GM23338 (cell line): ENCODE data around the gene NTNG2. TPM values are rescaled to one million over a fixed set of nuclear protein-coding genes. Genes with fewer than 3 reads are reported as not detected.
A peak's percentile ranks its signal among the peaks of the same experiment; 100 is the strongest.

Experiments used
- ATAC-seq: fragments of 200-7000 bp; cut with Tn5 transposase; 3 replicates; pipeline ENCODE4 v1.9.1; 2020
- DNase-seq: peaks from one replicate; pipeline ENCODE4 v3.0.0-alpha.2; 2015; ENCODE audit warnings: low spot score
- H2AFZ ChIP-seq: fragments of 200-600 bp; sonication (generic); 2 replicates; pipeline ENCODE4 v1.8.0; 2016; ENCODE audit warnings: antibody characterized with exemption, mild to moderate bottlenecking, moderate library complexity
- H3F3A ChIP-seq: fragments of 200-600 bp; sonication (generic); replicated peaks from 2 replicates; pipeline ENCODE4 v1.8.0; 2017; ENCODE audit warnings: antibody characterized with exemption, mixed run types, low read depth
- H3K27ac ChIP-seq: fragments of 200-600 bp; sonication (generic); 2 replicates; pipeline ENCODE4 v1.6.1; 2016; ENCODE audit warnings: low read depth
- H3K27me3 ChIP-seq: fragments of 200-600 bp; sonication (generic); 2 replicates; pipeline ENCODE4 v1.8.0; 2016; ENCODE audit warnings: mild to moderate bottlenecking, mixed run types, moderate library complexity; ENCODE audit not compliant: insufficient read depth
- H3K36me3 ChIP-seq: fragments of 200-600 bp; sonication (generic); 2 replicates; pipeline ENCODE4 v1.8.0; 2016; ENCODE audit warnings: mild to moderate bottlenecking; ENCODE audit not compliant: insufficient read depth
- H3K4me1 ChIP-seq: fragments of 200-600 bp; sonication (generic); 2 replicates; pipeline ENCODE4 v1.8.0; 2016; ENCODE audit warnings: mild to moderate bottlenecking, moderate library complexity; ENCODE audit not compliant: insufficient read depth
- H3K4me2 ChIP-seq: fragments of 200-600 bp; sonication (generic); 2 replicates; pipeline ENCODE4 v1.7.1; 2017; ENCODE audit warnings: mixed run types
- H3K4me3 ChIP-seq: fragments of 200-600 bp; sonication (generic); 2 replicates; pipeline ENCODE4 v1.6.1; 2016; ENCODE audit warnings: mixed run types
- H3K79me2 ChIP-seq: fragments of 200-600 bp; sonication (generic); replicated peaks from 2 replicates; pipeline ENCODE4 v1.8.0; 2017; ENCODE audit warnings: mild to moderate bottlenecking; ENCODE audit not compliant: insufficient read depth
- H3K9me2 ChIP-seq: fragments of 200-600 bp; sonication (generic); 2 replicates; pipeline ENCODE4 v1.8.0; 2017; ENCODE audit not compliant: insufficient read depth
- H4K20me1 ChIP-seq: fragments of 200-600 bp; sonication (generic); replicated peaks from 2 replicates; pipeline ENCODE4 v1.8.0; 2017; ENCODE audit warnings: mild to moderate bottlenecking; ENCODE audit not compliant: insufficient read depth
- H3K27ac Mint-ChIP-seq: 2 replicates; pipeline ENCODE4 v1.8.0; 2020; ENCODE audit warnings: inconsistent platforms, mild to moderate bottlenecking, moderate library complexity, mixed read lengths
- H3K27me3 Mint-ChIP-seq: 3 replicates; pipeline ENCODE4 v1.8.0; 2022; ENCODE audit warnings: low read depth, mild to moderate bottlenecking, moderate library complexity, mixed read lengths, inconsistent platforms; ENCODE audit not compliant: insufficient read depth, poor library complexity
- H3K36me3 Mint-ChIP-seq: 3 replicates; pipeline ENCODE4 v1.8.0; 2021; ENCODE audit warnings: low read depth, mild to moderate bottlenecking, inconsistent platforms, moderate library complexity, mixed read lengths
- H3K4me1 Mint-ChIP-seq: 3 replicates; pipeline ENCODE4 v1.8.0; 2020; ENCODE audit warnings: mild to moderate bottlenecking, inconsistent platforms, mixed read lengths
- H3K4me3 Mint-ChIP-seq: 3 replicates; pipeline ENCODE4 v1.8.0; 2021; ENCODE audit warnings: moderate library complexity, mild to moderate bottlenecking, inconsistent platforms, mixed read lengths
- H3K9me3 Mint-ChIP-seq: 3 replicates; pipeline ENCODE4 v1.8.0; 2020; ENCODE audit warnings: moderate library complexity, mild to moderate bottlenecking, inconsistent platforms, mixed read lengths
- CREB1 ChIP-seq: fragments of 250-450 bp; sonication (Bioruptor Pico); IDR thresholded peaks from 2 replicates; pipeline ENCODE4 v1.5.0; 2020; ENCODE audit warnings: low read depth, mild to moderate bottlenecking, moderate library complexity
- EZH2phosphoT487 ChIP-seq: fragments of 200-600 bp; sonication (generic); IDR thresholded peaks from one replicate; pipeline ENCODE4 v1.8.1; 2018; ENCODE audit warnings: antibody characterized with exemption; ENCODE audit not compliant: unreplicated experiment
- JUNB ChIP-seq: IDR thresholded peaks from one replicate; pipeline ENCODE4 v1.6.1; 2016; ENCODE audit warnings: antibody characterized with exemption; ENCODE audit not compliant: unreplicated experiment
- NANOG ChIP-seq: IDR thresholded peaks from 2 replicates; pipeline ENCODE4 v1.6.1; 2016; ENCODE audit warnings: antibody characterized with exemption, borderline replicate concordance
- POLR2AphosphoS5 ChIP-seq: IDR thresholded peaks from 2 replicates; pipeline ENCODE4 v1.6.1; 2016; ENCODE audit warnings: antibody characterized with exemption, low read depth
- REST ChIP-seq: IDR thresholded peaks from one replicate; pipeline ENCODE4 v1.6.1; 2018; ENCODE audit warnings: antibody characterized with exemption; ENCODE audit not compliant: unreplicated experiment
- ZNF114 ChIP-seq: fragments of 250-450 bp; sonication (Bioruptor Pico); IDR thresholded peaks from 2 replicates; pipeline ENCODE4 v1.5.0; 2020; ENCODE audit warnings: mild to moderate bottlenecking, moderate library complexity
- ZNF331 ChIP-seq: fragments of 250-450 bp; sonication (Bioruptor Pico); IDR thresholded peaks from 2 replicates; pipeline ENCODE4 v1.5.0; 2020; ENCODE audit warnings: low read depth, mild to moderate bottlenecking, moderate library complexity
- polyA plus RNA-seq: library from polyadenylated mRNA; unstranded; fragments of >200 nt; fragmentation: Nextera tagmentation; extraction: Ambion mirVana; gene quantifications from 2 replicates; pipeline ENCODE4 v1.2.1, GENCODE V29; 2016
- total RNA-seq: library from RNA; depleted of rRNA; stranded (reverse); fragments of >200 nt; shearing (Covaris generic); gene quantifications from 2 replicates; pipeline ENCODE4 v1.2.3, GENCODE V29; 2014
- TF ChIP-seq, protein P1 (sequence below), 2 experiments: fragments of 200-600 bp in 1 of 2; sonication (generic) in 1 of 2; conservative IDR thresholded peaks; 2 replicates each; pipeline versions ENCODE4 v1.5.1 to v1.6.1; 2016 to 2017; ENCODE audit warnings: antibody characterized with exemption in 2 of 2, low read depth in 2 of 2, mild to moderate bottlenecking in 2 of 2, moderate library complexity in 1 of 2

Gene NTNG2
- total and polyA plus RNA-seq, 2 experiments from 2014 or later = 0.99 to 1.7 TPM

DNA sequence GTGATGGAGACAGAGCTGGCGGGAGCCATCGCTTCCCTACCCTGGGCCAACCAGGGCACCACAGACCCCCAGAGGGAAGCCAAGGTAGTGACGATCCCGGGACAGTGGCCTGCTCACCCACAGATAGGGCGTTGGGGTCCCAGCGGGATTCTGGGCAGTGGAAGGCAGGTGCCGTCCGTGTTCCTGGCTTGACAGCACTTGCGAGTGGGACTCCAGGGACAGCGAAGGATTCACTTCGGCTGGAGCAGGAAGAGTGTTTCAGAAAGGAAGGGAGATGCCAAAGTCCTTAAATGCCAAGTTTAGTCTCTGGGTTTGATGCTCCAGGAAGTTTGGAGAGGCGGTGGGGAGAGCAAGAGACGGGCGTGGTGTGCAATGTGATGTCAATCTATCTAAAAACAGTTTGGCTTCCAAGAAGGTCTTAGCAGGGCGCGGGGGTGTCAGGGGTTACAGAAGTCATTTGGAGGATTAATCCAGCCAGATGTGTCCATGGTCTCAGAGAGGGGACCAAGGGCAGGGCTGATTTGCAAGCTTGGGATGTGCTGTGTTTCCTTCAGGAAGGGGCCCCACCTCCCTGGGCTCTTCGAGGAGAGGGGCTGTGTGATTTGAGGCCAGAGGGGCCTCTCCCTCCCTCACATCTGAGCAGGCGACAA lies 74.9 kb downstream of the NTNG2 start:
- peaks cover 6% of the 10 kb centered on the region; the same call in 1 of the 2 replicates for H3K4me1 ChIP-seq
- H3K36me3 Mint-ChIP-seq = no peaks in the 10 kb centered on the region
- H3K4me3 ChIP-seq = no peak overlapping the region
- H3F3A ChIP-seq = 0 out of 2 replicates have a peak, but pooled peaks cover 4% of the 10 kb centered on the region
- no peak overlapping the region for H3K4me2 ChIP-seq
- H3K9me2 ChIP-seq = no peaks in the 10 kb centered on the region
- H4K20me1 ChIP-seq = no peaks in the 10 kb centered on the region
- no peaks in the 10 kb centered on the region for H3K36me3 ChIP-seq
- no peak for ATAC-seq
- no peak overlapping the region for H2AFZ ChIP-seq
- H3K4me1 Mint-ChIP-seq = peaks cover 10% of the 10 kb centered on the region; the same call in 2 of the 3 replicates
- DNase-seq = no peak
- no peaks in the 10 kb centered on the region for H3K79me2 ChIP-seq
- peaks cover 28% of the 10 kb centered on the region for H3K27me3 Mint-ChIP-seq
- no peak for TF ChIP-seq ZNF331 (CRISPR knock-in tag)
- TF ChIP-seq, protein P1, sequence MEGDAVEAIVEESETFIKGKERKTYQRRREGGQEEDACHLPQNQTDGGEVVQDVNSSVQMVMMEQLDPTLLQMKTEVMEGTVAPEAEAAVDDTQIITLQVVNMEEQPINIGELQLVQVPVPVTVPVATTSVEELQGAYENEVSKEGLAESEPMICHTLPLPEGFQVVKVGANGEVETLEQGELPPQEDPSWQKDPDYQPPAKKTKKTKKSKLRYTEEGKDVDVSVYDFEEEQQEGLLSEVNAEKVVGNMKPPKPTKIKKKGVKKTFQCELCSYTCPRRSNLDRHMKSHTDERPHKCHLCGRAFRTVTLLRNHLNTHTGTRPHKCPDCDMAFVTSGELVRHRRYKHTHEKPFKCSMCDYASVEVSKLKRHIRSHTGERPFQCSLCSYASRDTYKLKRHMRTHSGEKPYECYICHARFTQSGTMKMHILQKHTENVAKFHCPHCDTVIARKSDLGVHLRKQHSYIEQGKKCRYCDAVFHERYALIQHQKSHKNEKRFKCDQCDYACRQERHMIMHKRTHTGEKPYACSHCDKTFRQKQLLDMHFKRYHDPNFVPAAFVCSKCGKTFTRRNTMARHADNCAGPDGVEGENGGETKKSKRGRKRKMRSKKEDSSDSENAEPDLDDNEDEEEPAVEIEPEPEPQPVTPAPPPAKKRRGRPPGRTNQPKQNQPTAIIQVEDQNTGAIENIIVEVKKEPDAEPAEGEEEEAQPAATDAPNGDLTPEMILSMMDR (conservative IDR thresholded peaks at IDR 0.05; ENCODE audit: low read depth in 2 of 2) = peak in 1 of 2 experiments; percentile 7; a peak in 1 of 4 replicates
- H3K4me3 Mint-ChIP-seq = no peak overlapping the region
- H3K27ac Mint-ChIP-seq = no peak overlapping the region
- no peaks in the 10 kb centered on the region for H3K27me3 ChIP-seq
- no peak overlapping the region for H3K27ac ChIP-seq
- H3K9me3 Mint-ChIP-seq = no peaks in the 10 kb centered on the region

GRCh38 chr9:132237481-132237880 lies 75.6 kb downstream of the NTNG2 start:
- Mint-ChIP-seq H3K27me3 (peaks cover 31% of the 10 kb centered on the region), H3K36me3 (no peaks in the 10 kb centered on the region), H3K9me3 (no peaks in the 10 kb centered on the region), H3K4me1 (peaks cover 10% of the 10 kb centered on the region; the same call in 2 of the 3 replicates), H3K27ac (no peak overlapping the region), H3K4me3 (no peak overlapping the region)
- Histone ChIP-seq H3K36me3 (no peaks in the 10 kb centered on the region), H3K4me1 (peaks cover 7% of the 10 kb centered on the region; the same call in 1 of the 2 replicates), H3F3A (0 out of 2 replicates have a peak, but pooled peaks cover 4% of the 10 kb centered on the region), H3K79me2 (no peaks in the 10 kb centered on the region), H3K9me2 (no peaks in the 10 kb centered on the region), H3K4me2 (no peak overlapping the region), H4K20me1 (no peaks in the 10 kb centered on the region), H3K4me3 (no peak overlapping the region), H3K27me3 (peaks cover 4% of the 10 kb centered on the region), H3K27ac (no peak overlapping the region), H2AFZ (no peak overlapping the region)
- DNase-seq = no peak
- TF ChIP-seq NANOG = no peak
- no peak for ATAC-seq

GRCh38 chr9:132238026-132238972 lies 76.4 kb downstream of the NTNG2 start:
- no peaks in the 10 kb centered on the region for H3K36me3 ChIP-seq
- no peak for DNase-seq
- no peak overlapping the region for H2AFZ ChIP-seq
- Mint-ChIP-seq H3K36me3 (no peaks in the 10 kb centered on the region), H3K9me3 (no peaks in the 10 kb centered on the region), H3K27me3 (peaks cover 35% of the 10 kb centered on the region), H3K27ac (no peak overlapping the region), H3K4me1 (peaks cover 13% of the 10 kb centered on the region; the same call in 2 of the 3 replicates), H3K4me3 (no peak overlapping the region)
- H4K20me1 ChIP-seq = no peaks in the 10 kb centered on the region
- peaks cover 13% of the 10 kb centered on the region for H3K27me3 ChIP-seq
- no peak overlapping the region for H3K4me3 ChIP-seq
- no peaks in the 10 kb centered on the region for H3K79me2 ChIP-seq
- peaks cover 15% of the 10 kb centered on the region for H3K4me1 ChIP-seq
- no peak overlapping the region for H3K27ac ChIP-seq
- no peaks in the 10 kb centered on the region for H3K9me2 ChIP-seq
- no peak for ATAC-seq
- H3F3A ChIP-seq = 0 out of 2 replicates have a peak, but pooled peaks cover 4% of the 10 kb centered on the region
- no peak overlapping the region for H3K4me2 ChIP-seq
- no peak for TF ChIP-seq NANOG
- TF ChIP-seq, protein P1 (conservative IDR thresholded peaks at IDR 0.05; ENCODE audit: low read depth in 2 of 2) = no peak
- no peak for TF ChIP-seq CREB1
- TF ChIP-seq POLR2AphosphoS5 = no peak
- no peak for TF ChIP-seq EZH2phosphoT487
- TF ChIP-seq REST = no peak
- no peak for TF ChIP-seq JUNB
- TF ChIP-seq ZNF114 = no peak
